ELR (cell line): ENCODE measurements around the gene OSGEPL1.
"Not testable (repeated sequence)": the region's sequence is repeated elsewhere in the genome, so short reads cannot be mapped to it uniquely, and the experiment has no call there.

Experiments
- DNase-seq: peaks from one replicate; pipeline ENCODE4 v3.0.0-alpha.2; 2015; ENCODE audit warnings: low read depth

The OSGEPL1 gene

GRCh38 chr2:189762551-189763298 lies at the start of gene OSGEPL1:
Gene OSGEPL1, minus strand, starts transcription at chr2:189762792. Its CDS starts 1,152 bp downstream, at chr2:189761640.
- DNase-seq, result peak; percentile 93

GRCh38 chr2:189803431-189803830 lies 40.8 kb upstream of the OSGEPL1 start:
- DNase-seq, result no peak

GRCh38 chr2:189802396-189802912 lies 39.9 kb upstream of the OSGEPL1 start:
- DNase-seq, result peak; percentile 68

GRCh38 chr2:189799531-189799930 lies 36.9 kb upstream of the OSGEPL1 start:
- DNase-seq, result peak; percentile 85

- DNase-seq, result no peak
Observed at GRCh38 chr2:189799030-189799331, 36.4 kb upstream of the OSGEPL1 start.

- peak; percentile 74 for DNase-seq
Observed at GRCh38 chr2:189798312-189799029, 35.9 kb upstream of the OSGEPL1 start.

- no peak for DNase-seq
Observed at GRCh38 chr2:189797902-189798301, 35.3 kb upstream of the OSGEPL1 start.

- DNase-seq, result no peak
Observed at GRCh38 chr2:189794310-189794709, 31.7 kb upstream of the OSGEPL1 start.

- DNase-seq, result no peak
Observed at GRCh38 chr2:189791338-189792042, 28.9 kb upstream of the OSGEPL1 start.

GRCh38 chr2:189783927-189784867 lies 21.6 kb upstream of the OSGEPL1 start, which contains the start of the genes ORMDL1 and PMS1:
Gene ORMDL1, minus strand, starts transcription at chr2:189784339. Its CDS starts 1,744 bp downstream, at chr2:189782595.
Gene PMS1, plus strand, starts transcription at chr2:189784450. Its CDS starts 7,360 bp downstream, at chr2:189791810.
- DNase-seq, result peak; percentile 96

- peak; percentile 64 for DNase-seq
Observed at GRCh38 chr2:189783451-189783926, 20.9 kb upstream of the OSGEPL1 start.

- DNase-seq, result peak; percentile 20
Observed at GRCh38 chr2:189782221-189782671, 19.7 kb upstream of the OSGEPL1 start.

GRCh38 chr2:189772212-189772611 lies 9.6 kb upstream of the OSGEPL1 start:
- DNase-seq, result no peak

GRCh38 chr2:189770590-189771322 lies 8.2 kb upstream of the OSGEPL1 start:
- DNase-seq, result no peak

GRCh38 chr2:189763908-189764661 lies 1.5 kb upstream of the OSGEPL1 start:
- peak; percentile 41 for DNase-seq

GRCh38 chr2:189762229-189762550 lies 402 bp downstream of the OSGEPL1 start:
- DNase-seq, result no peak

GRCh38 chr2:189760154-189760553 lies 2.4 kb downstream of the OSGEPL1 start:
- not testable (repeated sequence) for DNase-seq

- DNase-seq, result no peak
Observed at GRCh38 chr2:189756311-189756952, 6.2 kb downstream of the OSGEPL1 start.

GRCh38 chr2:189751080-189751658 lies 11.4 kb downstream of the OSGEPL1 start:
- DNase-seq, result peak; percentile 69
